Anterior cingulate cortex (tissue), 58 donors: ENCODE measurements around the gene CST3.
"Not testable (repeated sequence)": the region's sequence is repeated elsewhere in the genome, so short reads cannot be mapped to it uniquely, and the experiment has no call there.

Experiments
- DNase-seq, 58 donors: peaks; one replicate each; lab custom pipeline; 2025; lab: John Stamatoyannopoulos, UW

The CST3 gene

GRCh38 chr20:23663180-23663579 is 25.4 kb upstream of the CST3 start:
- DNase-seq: no peak

GRCh38 chr20:23662276-23662870 is 24.6 kb upstream of the CST3 start:
- no peak for DNase-seq

GRCh38 chr20:23661002-23661429 is 23.3 kb upstream of the CST3 start:
- no peak for DNase-seq

GRCh38 chr20:23659989-23660837 is 22.5 kb upstream of the CST3 start:
- DNase-seq: no peak

GRCh38 chr20:23659610-23659988 is 21.8 kb upstream of the CST3 start:
- DNase-seq: not testable (repeated sequence)

- DNase-seq: no peak
Measured at GRCh38 chr20:23658989-23659609, 21.3 kb upstream of the CST3 start.

- no peak for DNase-seq
Measured at GRCh38 chr20:23658336-23658735, 20.6 kb upstream of the CST3 start.

GRCh38 chr20:23657202-23657601 is 19.4 kb upstream of the CST3 start:
- DNase-seq: no peak

- peak in 2 of 58 donors; percentile 16 to 32 for DNase-seq
Measured at GRCh38 chr20:23656372-23656771, 18.6 kb upstream of the CST3 start.

GRCh38 chr20:23655491-23656211 is 17.9 kb upstream of the CST3 start:
- peak in 55 of 58 donors; percentile 26 to 96 (median 84) for DNase-seq

GRCh38 chr20:23654717-23655116 is 17.0 kb upstream of the CST3 start:
- no peak for DNase-seq

- DNase-seq: no peak
Measured at GRCh38 chr20:23654000-23654399, 16.2 kb upstream of the CST3 start.

GRCh38 chr20:23653400-23653938 is 15.7 kb upstream of the CST3 start:
- DNase-seq: no peak

- DNase-seq: no peak
Measured at GRCh38 chr20:23652926-23653325, 15.2 kb upstream of the CST3 start.

GRCh38 chr20:23652371-23652770 is 14.6 kb upstream of the CST3 start:
- no peak for DNase-seq

- DNase-seq: no peak
Measured at GRCh38 chr20:23651117-23651516, 13.4 kb upstream of the CST3 start.

GRCh38 chr20:23649830-23650417 is 12.2 kb upstream of the CST3 start:
- no peak for DNase-seq

- no peak for DNase-seq
Measured at GRCh38 chr20:23649242-23649641, 11.5 kb upstream of the CST3 start.

GRCh38 chr20:23647346-23647745 is 9.6 kb upstream of the CST3 start:
- no peak for DNase-seq
